ENCODE results near the gene PIK3CB. TPM values are rescaled to one million over a fixed set of nuclear protein-coding genes. Genes with fewer than 3 reads are reported as not detected.
A peak's percentile ranks its signal among the peaks of the same experiment; 100 is the strongest.

The PIK3CB gene
- total RNA-seq, 6 donors from 2014 or later = 26.1 to 77.2 (median 40.6) TPM

GRCh38 chr3:138818185-138818860 lies 16.4 kb downstream of the PIK3CB start:
- Histone ChIP-seq H3K9me3 (no peaks in the 10 kb centered on the region), H3K27me3 (no peaks in the 10 kb centered on the region), H3K27ac (no peak overlapping the region), H3K4me3 (no peak overlapping the region), H3K36me3 (no peaks in the 10 kb centered on the region), H3K4me1 (peaks cover 4 to 18% (median 10%) of the 10 kb centered on the region in 4 donors)
- DNase-seq (no peak), ATAC-seq (ENCODE audit: low FRiP score in 2 of 2) (no peak)
- TF ChIP-seq EP300 (IDR thresholded peaks at IDR 0.05) = no peak
- no peak for TF ChIP-seq POLR2AphosphoS5 (IDR thresholded peaks at IDR 0.05)
- no peak for TF ChIP-seq POLR2A (IDR thresholded peaks at IDR 0.05)
- no peak for TF ChIP-seq CTCF (IDR thresholded peaks at IDR 0.05)
- 92 to 94% methylated on average over 1 of the region's 1 CpG for WGBS, 2 donors

- no peak for TF ChIP-seq POLR2AphosphoS5 (IDR thresholded peaks at IDR 0.05)
- TF ChIP-seq CTCF (IDR thresholded peaks at IDR 0.05) = no peak
- TF ChIP-seq POLR2A (IDR thresholded peaks at IDR 0.05) = no peak
- TF ChIP-seq EP300 (IDR thresholded peaks at IDR 0.05) = no peak
- no peak for ATAC-seq (ENCODE audit: low FRiP score in 2 of 2)
- Histone ChIP-seq H3K4me1 (peaks cover 4 to 17% (median 10%) of the 10 kb centered on the region in 4 donors), H3K4me3 (no peak overlapping the region), H3K27me3 (no peaks in the 10 kb centered on the region), H3K9me3 (no peaks in the 10 kb centered on the region), H3K27ac (no peak overlapping the region), H3K36me3 (no peaks in the 10 kb centered on the region)
- WGBS, 2 donors = 83 to 87% methylated on average over 3 of the region's 3 CpGs
- peak in 1 of 2 donors; percentile 33 for DNase-seq
These were observed 17.0 kb downstream of the PIK3CB start for GRCh38 chr3:138817695-138818094.

- no peak for ATAC-seq (ENCODE audit: low FRiP score in 2 of 2)
- Histone ChIP-seq H3K36me3 (no peaks in the 10 kb centered on the region), H3K27ac (no peak overlapping the region), H3K27me3 (no peaks in the 10 kb centered on the region), H3K4me3 (no peak overlapping the region), H3K4me1 (peaks cover 0 to 15% (median 5%) of the 10 kb centered on the region in 4 donors), H3K9me3 (no peaks in the 10 kb centered on the region)
- TF ChIP-seq POLR2A (IDR thresholded peaks at IDR 0.05) (no peak), POLR2AphosphoS5 (IDR thresholded peaks at IDR 0.05) (no peak), EP300 (IDR thresholded peaks at IDR 0.05) (no peak), CTCF (IDR thresholded peaks at IDR 0.05) (no peak)
- 78 to 85% methylated on average over 2 of the region's 2 CpGs for WGBS, 2 donors
- no peak for DNase-seq
These were observed 21.9 kb downstream of the PIK3CB start for GRCh38 chr3:138812806-138813205.

GRCh38 chr3:138809500-138810256 lies 25.1 kb downstream of the PIK3CB start:
- TF ChIP-seq CTCF (IDR thresholded peaks at IDR 0.05) (no peak), POLR2AphosphoS5 (IDR thresholded peaks at IDR 0.05) (no peak), EP300 (IDR thresholded peaks at IDR 0.05) (no peak), POLR2A (IDR thresholded peaks at IDR 0.05) (no peak)
- H3K4me3 ChIP-seq = no peak overlapping the region
- peaks cover 0 to 3% (median 0%) of the 10 kb centered on the region in 4 donors for H3K4me1 ChIP-seq
- DNase-seq (no peak), ATAC-seq (ENCODE audit: low FRiP score in 2 of 2) (no peak)
- H3K27me3 ChIP-seq = no peaks in the 10 kb centered on the region
- no peaks in the 10 kb centered on the region for H3K9me3 ChIP-seq
- WGBS, 2 donors = 76% methylated on average over 6 of the region's 6 CpGs
- no peaks in the 10 kb centered on the region for H3K36me3 ChIP-seq
- H3K27ac ChIP-seq = no peak overlapping the region
